ENCODE results near the gene ZNF385A. TPM values are rescaled to one million over a fixed set of nuclear protein-coding genes. Genes with fewer than 3 reads are reported as not detected.
"Not testable (repeated sequence)": the region's sequence is repeated elsewhere in the genome, so short reads cannot be mapped to it uniquely, and the experiment has no call there.

ZNF385A gene
- polyA plus RNA-seq, 10 donors = 12.3 to 36.0 (median 17.2) TPM

GRCh38 chr12:54357506-54358190 is 26.9 kb downstream of the ZNF385A start:
- DNase-seq = peak in 1 of 3 donors; percentile 69

- peak in 1 of 3 donors; percentile 44 for DNase-seq
Measured at GRCh38 chr12:54356951-54357356, 27.6 kb downstream of the ZNF385A start.

GRCh38 chr12:54356228-54356627 is 28.3 kb downstream of the ZNF385A start:
- peak in 1 of 3 donors; percentile 82 for DNase-seq

- DNase-seq = peak in 1 of 3 donors; percentile 49
Measured at GRCh38 chr12:54355104-54355815, 29.3 kb downstream of the ZNF385A start.

GRCh38 chr12:54354271-54354670 is 30.3 kb downstream of the ZNF385A start:
- not testable (repeated sequence) for DNase-seq

- peak; percentile 65 to 88 (median 77) for DNase-seq
Measured at GRCh38 chr12:54352891-54353874, 31.4 kb downstream of the ZNF385A start.

GRCh38 chr12:54352022-54352531 is 32.5 kb downstream of the ZNF385A start:
- peak; percentile 76 to 91 (median 83) for DNase-seq

- peak in 1 of 3 donors; percentile 37 for DNase-seq
Measured at GRCh38 chr12:54351341-54351740, 33.2 kb downstream of the ZNF385A start.

GRCh38 chr12:54350743-54351142 is 33.8 kb downstream of the ZNF385A start:
- no peak for DNase-seq

- DNase-seq = no peak
Measured at GRCh38 chr12:54349679-54350078, 34.9 kb downstream of the ZNF385A start.

GRCh38 chr12:54349036-54349435 is 35.5 kb downstream of the ZNF385A start:
- DNase-seq = no peak

- no peak for DNase-seq
Measured at GRCh38 chr12:54341378-54342300, 42.9 kb downstream of the ZNF385A start.

GRCh38 chr12:54340846-54341245 is 43.7 kb downstream of the ZNF385A start:
- DNase-seq = no peak

- peak in 1 of 3 donors; percentile 49 for DNase-seq
Measured at GRCh38 chr12:54338698-54339296, 45.7 kb downstream of the ZNF385A start.

GRCh38 chr12:54337854-54338650 is 46.5 kb downstream of the ZNF385A start:
- peak in 1 of 3 donors; percentile 29 for DNase-seq

- peak in 1 of 3 donors; percentile 63 for DNase-seq
Measured at GRCh38 chr12:54337280-54337842, 47.2 kb downstream of the ZNF385A start.

- no peak for DNase-seq
Measured at GRCh38 chr12:54333420-54334034, 51.0 kb downstream of the ZNF385A start.

- no peak for DNase-seq
Measured at GRCh38 chr12:54331461-54331860, 53.1 kb downstream of the ZNF385A start.

Data from muscle of back (tissue), 11 donors.